ENCODE results near the gene IL5RA.

Gene IL5RA

GRCh38 chr3:3082234-3082924 lies 27.8 kb downstream of the IL5RA start:
- Histone ChIP-seq H3K9me3 (replicated peaks; ENCODE audit: low read length) (no peaks in the 10 kb centered on the region), H3K4me3 (ENCODE audit: low read length) (no peak overlapping the region), H3K4me1 (ENCODE audit: control insufficient read depth, insufficient read depth, low read length) (no peaks in the 10 kb centered on the region), H3K9ac (ENCODE audit: low read depth, low read length) (no peak overlapping the region), H3K27me3 (ENCODE audit: control insufficient read depth, insufficient read depth, low read length) (no peaks in the 10 kb centered on the region), H3K36me3 (ENCODE audit: insufficient read depth, low read length) (no peaks in the 10 kb centered on the region), H3K4me2 (ENCODE audit: low read length) (no peak overlapping the region)

GRCh38 chr3:3081381-3082233 lies 28.6 kb downstream of the IL5RA start:
- Histone ChIP-seq H3K4me1 (ENCODE audit: control insufficient read depth, insufficient read depth, low read length) (no peaks in the 10 kb centered on the region), H3K9ac (ENCODE audit: low read depth, low read length) (no peak overlapping the region), H3K36me3 (ENCODE audit: insufficient read depth, low read length) (no peaks in the 10 kb centered on the region), H3K4me3 (ENCODE audit: low read length) (no peak overlapping the region), H3K4me2 (ENCODE audit: low read length) (no peak overlapping the region), H3K27me3 (ENCODE audit: control insufficient read depth, insufficient read depth, low read length) (no peaks in the 10 kb centered on the region), H3K9me3 (replicated peaks; ENCODE audit: low read length) (no peaks in the 10 kb centered on the region)

GRCh38 chr3:3080309-3080708 lies 29.9 kb downstream of the IL5RA start:
- no peak overlapping the region for H3K4me3 ChIP-seq (ENCODE audit: low read length)
- H3K4me1 ChIP-seq (ENCODE audit: control insufficient read depth, insufficient read depth, low read length), result no peaks in the 10 kb centered on the region

GRCh38 chr3:3074551-3075257 lies 35.5 kb downstream of the IL5RA start:
- Histone ChIP-seq H3K9me3 (replicated peaks; ENCODE audit: low read length) (no peaks in the 10 kb centered on the region), H3K4me3 (ENCODE audit: low read length) (no peak overlapping the region), H3K4me2 (ENCODE audit: low read length) (no peak overlapping the region), H3K27me3 (ENCODE audit: control insufficient read depth, insufficient read depth, low read length) (no peaks in the 10 kb centered on the region), H3K9ac (ENCODE audit: low read depth, low read length) (no peak overlapping the region), H3K4me1 (ENCODE audit: control insufficient read depth, insufficient read depth, low read length) (no peaks in the 10 kb centered on the region), H3K36me3 (ENCODE audit: insufficient read depth, low read length) (no peaks in the 10 kb centered on the region)

More at GRCh38 chr3:3080309-3080708, 29.9 kb downstream of the IL5RA start:
- no peaks in the 10 kb centered on the region for H3K36me3 ChIP-seq (ENCODE audit: insufficient read depth, low read length)
- no peak overlapping the region for H3K4me2 ChIP-seq (ENCODE audit: low read length)
- no peak overlapping the region for H3K9ac ChIP-seq (ENCODE audit: low read depth, low read length)
- no peaks in the 10 kb centered on the region for H3K9me3 ChIP-seq (replicated peaks; ENCODE audit: low read length)
- H3K27me3 ChIP-seq (ENCODE audit: control insufficient read depth, insufficient read depth, low read length), result no peaks in the 10 kb centered on the region

- no peaks in the 10 kb centered on the region for H3K4me1 ChIP-seq (ENCODE audit: control insufficient read depth, insufficient read depth, low read length)
- no peaks in the 10 kb centered on the region for H3K27me3 ChIP-seq (ENCODE audit: control insufficient read depth, insufficient read depth, low read length)
- H3K9ac ChIP-seq (ENCODE audit: low read depth, low read length), result no peak overlapping the region
- H3K36me3 ChIP-seq (ENCODE audit: insufficient read depth, low read length), result no peaks in the 10 kb centered on the region
- H3K9me3 ChIP-seq (replicated peaks; ENCODE audit: low read length), result peaks cover 10% of the 10 kb centered on the region
- no peak overlapping the region for H3K4me3 ChIP-seq (ENCODE audit: low read length)
- no peak overlapping the region for H3K4me2 ChIP-seq (ENCODE audit: low read length)
Measured at GRCh38 chr3:3071136-3071535, 39.0 kb downstream of the IL5RA start.

GRCh38 chr3:3069723-3070122 lies 40.5 kb downstream of the IL5RA start:
- no peaks in the 10 kb centered on the region for H3K27me3 ChIP-seq (ENCODE audit: control insufficient read depth, insufficient read depth, low read length)
- no peak overlapping the region for H3K4me2 ChIP-seq (ENCODE audit: low read length)
- no peaks in the 10 kb centered on the region for H3K36me3 ChIP-seq (ENCODE audit: insufficient read depth, low read length)
- H3K9ac ChIP-seq (ENCODE audit: low read depth, low read length), result no peak overlapping the region
- no peak overlapping the region for H3K4me3 ChIP-seq (ENCODE audit: low read length)
- peaks cover 10% of the 10 kb centered on the region for H3K9me3 ChIP-seq (replicated peaks; ENCODE audit: low read length)
- no peaks in the 10 kb centered on the region for H3K4me1 ChIP-seq (ENCODE audit: control insufficient read depth, insufficient read depth, low read length)

- Histone ChIP-seq H3K4me2 (ENCODE audit: low read length) (no peak overlapping the region), H3K27me3 (ENCODE audit: control insufficient read depth, insufficient read depth, low read length) (no peaks in the 10 kb centered on the region), H3K4me3 (ENCODE audit: low read length) (no peak overlapping the region), H3K9ac (ENCODE audit: low read depth, low read length) (no peak overlapping the region), H3K9me3 (replicated peaks; ENCODE audit: low read length) (peaks cover 10% of the 10 kb centered on the region), H3K36me3 (ENCODE audit: insufficient read depth, low read length) (no peaks in the 10 kb centered on the region), H3K4me1 (ENCODE audit: control insufficient read depth, insufficient read depth, low read length) (no peaks in the 10 kb centered on the region)
Measured at GRCh38 chr3:3068358-3068881, 41.8 kb downstream of the IL5RA start.

- Histone ChIP-seq H3K4me1 (ENCODE audit: control insufficient read depth, insufficient read depth, low read length) (no peaks in the 10 kb centered on the region), H3K4me2 (ENCODE audit: low read length) (no peak overlapping the region), H3K9ac (ENCODE audit: low read depth, low read length) (no peak overlapping the region), H3K27me3 (ENCODE audit: control insufficient read depth, insufficient read depth, low read length) (no peaks in the 10 kb centered on the region), H3K9me3 (replicated peaks; ENCODE audit: low read length) (peaks cover 10% of the 10 kb centered on the region), H3K36me3 (ENCODE audit: insufficient read depth, low read length) (no peaks in the 10 kb centered on the region), H3K4me3 (ENCODE audit: low read length) (no peak overlapping the region)
Measured at GRCh38 chr3:3066910-3067309, 43.3 kb downstream of the IL5RA start.

GRCh38 chr3:3066378-3066777 lies 43.8 kb downstream of the IL5RA start:
- Histone ChIP-seq H3K9me3 (replicated peaks; ENCODE audit: low read length) (peaks cover 10% of the 10 kb centered on the region), H3K9ac (ENCODE audit: low read depth, low read length) (no peak overlapping the region), H3K4me2 (ENCODE audit: low read length) (no peak overlapping the region), H3K4me1 (ENCODE audit: control insufficient read depth, insufficient read depth, low read length) (no peaks in the 10 kb centered on the region), H3K4me3 (ENCODE audit: low read length) (no peak overlapping the region), H3K36me3 (ENCODE audit: insufficient read depth, low read length) (no peaks in the 10 kb centered on the region), H3K27me3 (ENCODE audit: control insufficient read depth, insufficient read depth, low read length) (no peaks in the 10 kb centered on the region)

GRCh38 chr3:3065876-3066275 lies 44.3 kb downstream of the IL5RA start:
- Histone ChIP-seq H3K4me2 (ENCODE audit: low read length) (no peak overlapping the region), H3K9me3 (replicated peaks; ENCODE audit: low read length) (peaks cover 10% of the 10 kb centered on the region), H3K9ac (ENCODE audit: low read depth, low read length) (no peak overlapping the region), H3K27me3 (ENCODE audit: control insufficient read depth, insufficient read depth, low read length) (no peaks in the 10 kb centered on the region), H3K36me3 (ENCODE audit: insufficient read depth, low read length) (no peaks in the 10 kb centered on the region), H3K4me1 (ENCODE audit: control insufficient read depth, insufficient read depth, low read length) (no peaks in the 10 kb centered on the region), H3K4me3 (ENCODE audit: low read length) (no peak overlapping the region)

- Histone ChIP-seq H3K9me3 (replicated peaks; ENCODE audit: low read length) (peaks cover 10% of the 10 kb centered on the region), H3K36me3 (ENCODE audit: insufficient read depth, low read length) (no peaks in the 10 kb centered on the region), H3K4me2 (ENCODE audit: low read length) (no peak overlapping the region), H3K4me3 (ENCODE audit: low read length) (no peak overlapping the region), H3K4me1 (ENCODE audit: control insufficient read depth, insufficient read depth, low read length) (no peaks in the 10 kb centered on the region), H3K27me3 (ENCODE audit: control insufficient read depth, insufficient read depth, low read length) (no peaks in the 10 kb centered on the region), H3K9ac (ENCODE audit: low read depth, low read length) (no peak overlapping the region)
Measured at GRCh38 chr3:3064297-3064696, 45.9 kb downstream of the IL5RA start.
